Endodermal cell (in vitro differentiated cells): ENCODE measurements around the gene CDK13. TPM values are rescaled to one million over a fixed set of nuclear protein-coding genes. Genes with fewer than 3 reads are reported as not detected.
A peak's percentile ranks its signal among the peaks of the same experiment; 100 is the strongest.

Source experiments
- DNase-seq: peaks from one replicate; pipeline ENCODE4 v3.0.0-alpha.2; 2017
- H3K27ac ChIP-seq: 2 replicates; pipeline ENCODE4 v1.5.1; 2013; ENCODE audit warnings: mild to moderate bottlenecking, low read depth, low read length, moderate library complexity
- H3K27me3 ChIP-seq: 2 replicates; pipeline ENCODE4 v1.6.1; 2013; ENCODE audit warnings: mild to moderate bottlenecking, low read length, moderate library complexity; ENCODE audit not compliant: insufficient read depth, control insufficient read depth, poor library complexity, severe bottlenecking
- H3K36me3 ChIP-seq: 2 replicates; pipeline ENCODE4 v1.7.0; 2013; ENCODE audit warnings: mild to moderate bottlenecking, low read length, moderate library complexity; ENCODE audit not compliant: control insufficient read depth, insufficient read depth
- H3K4me1 ChIP-seq: one replicate; pipeline ENCODE4 v1.7.0; 2013; ENCODE audit warnings: low read length; ENCODE audit not compliant: control insufficient read depth, insufficient read depth
- H3K4me3 ChIP-seq: 2 replicates; pipeline ENCODE4 v1.5.1; 2013; ENCODE audit warnings: mild to moderate bottlenecking, low read length, moderate library complexity
- H3K9ac ChIP-seq: 2 replicates; pipeline ENCODE4 v1.6.1; 2013; ENCODE audit warnings: mild to moderate bottlenecking, low read length, moderate library complexity; ENCODE audit not compliant: poor library complexity, severe bottlenecking; ENCODE audit errors: extremely low read depth
- H3K9me3 ChIP-seq: 2 replicates; pipeline ENCODE4 v1.6.1; 2013; ENCODE audit warnings: mild to moderate bottlenecking, low read length, moderate library complexity; ENCODE audit not compliant: control insufficient read depth
- H3K27ac Mint-ChIP-seq: 2 replicates; pipeline ENCODE4 v1.8.0; 2020; ENCODE audit warnings: mixed read lengths
- H3K27me3 Mint-ChIP-seq: 2 replicates; pipeline ENCODE4 v1.8.0; 2021; ENCODE audit warnings: mild to moderate bottlenecking, mixed read lengths; ENCODE audit not compliant: insufficient read depth
- H3K36me3 Mint-ChIP-seq: 2 replicates; pipeline ENCODE4 v1.8.0; 2020; ENCODE audit warnings: low read depth, mixed read lengths
- H3K4me1 Mint-ChIP-seq: 2 replicates; pipeline ENCODE4 v1.8.0; 2020; ENCODE audit warnings: mixed read lengths
- H3K4me3 Mint-ChIP-seq: 2 replicates; pipeline ENCODE4 v1.8.0; 2020; ENCODE audit warnings: mild to moderate bottlenecking, moderate library complexity, mixed read lengths
- H3K9me3 Mint-ChIP-seq: 2 replicates; pipeline ENCODE4 v1.8.0; 2020; ENCODE audit warnings: mild to moderate bottlenecking, mixed read lengths
- WGBS, 2 experiments: methylation state at CpG; one replicate each; pipeline versions ENCODE4 v1.1.5 to v1.1.7; 2013; ENCODE audit warnings: missing lambda C conversion rate in 2 of 2, mixed read lengths in 1 of 2; ENCODE audit not compliant: insufficient coverage in 1 of 2, insufficient read length in 1 of 2; 5-methylcytosine and 5-hydroxymethylcytosine counted together
- total RNA-seq, 2 donors: library from RNA; stranded (reverse); fragmentation: NEBNext Ultra II Directional in 1 of 2; extraction: Animal tissue kit (Norgen Biotek cat#: 25700) in 1 of 2; gene quantifications; 2 replicates in 1 of 2; 3 replicates in 1 of 2; pipeline ENCODE4 v1.2.1, GENCODE V29; 2021
- TF ChIP-seq, protein P1 (sequence below): fragments of 200-600 bp; sonication (generic); conservative IDR thresholded peaks from 2 replicates; pipeline ENCODE4 v1.5.0; 2021; ENCODE audit warnings: antibody characterized with exemption, mild to moderate bottlenecking

Gene CDK13
- total RNA-seq, 2 donors from 2014 or later, result 60.8 to 77.7 TPM

DNA sequence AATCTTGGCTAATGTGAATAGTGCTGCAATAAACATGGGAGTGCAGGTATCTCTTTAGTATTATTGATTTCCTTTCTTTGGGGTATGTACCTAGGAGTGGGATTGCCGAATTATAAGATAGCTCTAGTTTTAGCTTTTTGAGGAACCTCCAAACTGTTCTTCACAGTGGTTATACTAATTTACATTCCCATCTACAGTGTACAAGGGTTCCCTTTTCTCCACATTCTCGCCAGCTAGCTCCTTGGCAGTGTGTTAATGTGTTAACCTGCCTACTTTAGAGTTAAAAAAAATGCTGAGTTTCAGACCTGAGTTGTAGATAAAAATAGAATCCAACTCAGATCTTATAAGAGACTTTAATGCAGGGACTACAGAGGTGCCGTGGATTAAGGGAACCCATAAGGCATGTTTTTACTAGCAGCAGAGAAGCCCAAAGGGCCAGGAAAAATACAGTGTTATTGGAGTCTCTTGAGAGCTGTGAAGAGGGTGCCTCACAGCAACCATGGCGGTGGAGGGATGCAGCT, 35.4 kb downstream of the CDK13 start:
- Mint-ChIP-seq H3K4me3 (no peak overlapping the region), H3K4me1 (peaks cover 16% of the 10 kb centered on the region), H3K36me3 (peaks cover 20% of the 10 kb centered on the region), H3K27me3 (no peaks in the 10 kb centered on the region), H3K9me3 (no peaks in the 10 kb centered on the region), H3K27ac (no peak overlapping the region)
- no peak for DNase-seq
- H3K36me3 ChIP-seq, result peaks cover 21% of the 10 kb centered on the region
- H3K9ac ChIP-seq, result no peak overlapping the region
- H3K4me1 ChIP-seq, result no peaks in the 10 kb centered on the region
- 84 to 96% methylated on average over 3 to 4 of the region's 4 CpGs for WGBS, 2 experiments
- H3K9me3 ChIP-seq, result no peaks in the 10 kb centered on the region
- H3K27me3 ChIP-seq, result no peaks in the 10 kb centered on the region
- H3K4me3 ChIP-seq, result no peak overlapping the region
- TF ChIP-seq, protein P1, sequence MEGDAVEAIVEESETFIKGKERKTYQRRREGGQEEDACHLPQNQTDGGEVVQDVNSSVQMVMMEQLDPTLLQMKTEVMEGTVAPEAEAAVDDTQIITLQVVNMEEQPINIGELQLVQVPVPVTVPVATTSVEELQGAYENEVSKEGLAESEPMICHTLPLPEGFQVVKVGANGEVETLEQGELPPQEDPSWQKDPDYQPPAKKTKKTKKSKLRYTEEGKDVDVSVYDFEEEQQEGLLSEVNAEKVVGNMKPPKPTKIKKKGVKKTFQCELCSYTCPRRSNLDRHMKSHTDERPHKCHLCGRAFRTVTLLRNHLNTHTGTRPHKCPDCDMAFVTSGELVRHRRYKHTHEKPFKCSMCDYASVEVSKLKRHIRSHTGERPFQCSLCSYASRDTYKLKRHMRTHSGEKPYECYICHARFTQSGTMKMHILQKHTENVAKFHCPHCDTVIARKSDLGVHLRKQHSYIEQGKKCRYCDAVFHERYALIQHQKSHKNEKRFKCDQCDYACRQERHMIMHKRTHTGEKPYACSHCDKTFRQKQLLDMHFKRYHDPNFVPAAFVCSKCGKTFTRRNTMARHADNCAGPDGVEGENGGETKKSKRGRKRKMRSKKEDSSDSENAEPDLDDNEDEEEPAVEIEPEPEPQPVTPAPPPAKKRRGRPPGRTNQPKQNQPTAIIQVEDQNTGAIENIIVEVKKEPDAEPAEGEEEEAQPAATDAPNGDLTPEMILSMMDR, result no peak
- no peak overlapping the region for H3K27ac ChIP-seq

DNA sequence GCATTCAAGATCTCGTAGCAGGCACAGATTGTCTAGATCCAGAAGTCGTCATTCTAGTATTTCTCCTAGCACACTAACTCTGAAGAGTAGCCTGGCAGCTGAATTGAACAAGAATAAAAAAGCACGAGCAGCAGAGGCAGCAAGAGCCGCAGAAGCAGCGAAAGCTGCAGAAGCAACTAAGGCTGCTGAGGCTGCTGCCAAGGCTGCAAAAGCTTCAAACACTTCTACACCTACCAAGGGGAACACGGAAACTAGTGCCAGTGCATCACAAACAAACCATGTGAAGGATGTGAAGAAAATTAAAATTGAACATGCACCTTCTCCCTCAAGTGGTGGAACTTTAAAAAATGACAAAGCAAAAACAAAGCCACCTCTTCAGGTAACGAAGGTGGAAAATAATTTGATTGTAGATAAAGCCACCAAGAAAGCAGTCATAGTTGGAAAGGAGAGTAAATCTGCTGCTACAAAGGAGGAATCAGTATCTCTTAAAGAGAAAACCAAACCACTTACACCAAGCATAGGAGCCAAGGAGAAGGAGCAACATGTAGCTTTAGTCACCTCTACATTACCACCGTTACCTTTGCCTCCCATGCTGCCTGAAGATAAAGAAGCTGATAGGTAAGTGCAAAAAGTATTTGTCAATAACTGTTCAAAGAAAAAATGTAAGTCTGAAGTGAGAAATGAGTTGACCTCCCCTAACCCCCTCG, 37.7 kb downstream of the CDK13 start:
- H3K27me3 Mint-ChIP-seq, result no peaks in the 10 kb centered on the region
- H3K9me3 Mint-ChIP-seq, result no peaks in the 10 kb centered on the region
- DNase-seq, result no peak
- peaks cover 16% of the 10 kb centered on the region for H3K4me1 Mint-ChIP-seq
- Histone ChIP-seq H3K27ac (no peak overlapping the region), H3K36me3 (peaks cover 28% of the 10 kb centered on the region), H3K9me3 (no peaks in the 10 kb centered on the region), H3K4me3 (no peak overlapping the region), H3K27me3 (no peaks in the 10 kb centered on the region), H3K9ac (no peak overlapping the region), H3K4me1 (no peaks in the 10 kb centered on the region)
- H3K36me3 Mint-ChIP-seq, result peaks cover 26% of the 10 kb centered on the region
- WGBS, 2 experiments, result 92 to 93% methylated on average over 4 to 9 of the region's 9 CpGs
- peak overlapping the region; percentile 52 for H3K27ac Mint-ChIP-seq
- TF ChIP-seq, protein P1, result no peak
- no peak overlapping the region for H3K4me3 Mint-ChIP-seq

DNA sequence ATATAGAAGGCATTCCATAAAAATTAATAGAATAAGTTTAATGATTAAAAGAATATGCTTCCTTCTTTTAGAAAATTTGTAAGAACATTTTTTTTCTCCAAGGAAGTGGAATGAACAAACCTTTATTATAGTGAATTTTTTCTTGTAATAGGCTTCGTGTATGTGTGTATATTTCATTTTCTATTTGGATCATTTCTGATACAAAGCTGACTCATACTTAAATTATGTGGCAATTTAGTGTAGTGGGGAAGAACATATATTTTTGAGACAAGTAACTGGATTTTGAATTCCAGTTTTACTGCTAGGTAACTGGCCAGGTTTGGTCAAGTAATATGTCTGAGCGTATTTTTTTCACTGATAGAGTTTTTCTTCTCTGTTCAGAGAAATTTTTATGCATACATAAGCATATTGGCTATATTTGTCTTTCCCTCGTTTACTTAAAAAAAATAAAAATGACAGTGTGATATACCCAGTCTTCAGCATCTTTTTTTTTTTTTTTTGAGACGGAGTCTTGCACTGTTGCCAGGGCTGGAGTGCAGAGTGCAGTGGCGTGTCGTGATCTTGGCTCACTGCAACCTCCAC, 50.8 kb downstream of the CDK13 start:
- Mint-ChIP-seq H3K27ac (no peak overlapping the region), H3K27me3 (no peaks in the 10 kb centered on the region), H3K36me3 (peaks cover 38% of the 10 kb centered on the region), H3K9me3 (no peaks in the 10 kb centered on the region), H3K4me1 (no peaks in the 10 kb centered on the region), H3K4me3 (no peak overlapping the region)
- Histone ChIP-seq H3K4me3 (no peak overlapping the region), H3K36me3 (peaks cover 56% of the 10 kb centered on the region), H3K9ac (no peak overlapping the region), H3K27ac (no peak overlapping the region), H3K9me3 (no peaks in the 10 kb centered on the region), H3K27me3 (no peaks in the 10 kb centered on the region), H3K4me1 (no peaks in the 10 kb centered on the region)
- TF ChIP-seq, protein P1, result no peak
- no peak for DNase-seq
- WGBS, 2 experiments, result 80 to 97% methylated on average over 1 to 6 of the region's 6 CpGs
